ENCODE results near the gene UPF2. TPM values are rescaled to one million over a fixed set of nuclear protein-coding genes. Genes with fewer than 3 reads are reported as not detected.

UPF2 gene
- total RNA-seq, 1 donor from 2014 or later = 16.1 TPM

DNA sequence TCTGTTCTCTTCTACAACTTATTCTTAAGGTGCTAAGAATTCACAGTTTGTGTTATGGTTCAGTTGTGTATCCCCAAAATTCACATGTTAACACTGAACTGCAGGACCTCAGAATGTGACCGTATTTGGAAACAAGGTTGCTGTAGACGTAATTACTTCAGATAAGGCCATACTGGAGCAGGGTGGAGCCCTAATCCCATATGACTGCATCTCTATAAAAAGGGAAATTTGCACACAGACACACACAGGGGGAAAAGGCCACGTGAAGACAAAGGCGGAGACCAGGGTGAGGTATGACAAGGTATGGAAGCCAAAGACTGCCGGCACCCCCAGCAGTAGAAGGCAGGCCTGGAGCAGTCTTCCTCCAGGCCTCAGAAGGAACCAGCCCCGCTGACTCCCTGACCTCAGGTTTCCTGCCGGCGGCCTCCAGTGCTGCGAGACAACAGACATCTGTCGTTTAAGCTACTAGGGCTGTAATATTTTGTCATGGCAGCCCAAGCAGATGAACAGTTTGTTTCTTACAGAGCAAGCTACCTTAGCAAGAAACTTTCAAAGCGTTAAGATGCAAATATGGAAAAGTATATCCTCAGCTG lies 120.7 kb downstream of the UPF2 start:
- FAIRE-seq (no peak), DNase-seq (ENCODE audit: low read depth) (no peak)
- TF ChIP-seq, protein P1, sequence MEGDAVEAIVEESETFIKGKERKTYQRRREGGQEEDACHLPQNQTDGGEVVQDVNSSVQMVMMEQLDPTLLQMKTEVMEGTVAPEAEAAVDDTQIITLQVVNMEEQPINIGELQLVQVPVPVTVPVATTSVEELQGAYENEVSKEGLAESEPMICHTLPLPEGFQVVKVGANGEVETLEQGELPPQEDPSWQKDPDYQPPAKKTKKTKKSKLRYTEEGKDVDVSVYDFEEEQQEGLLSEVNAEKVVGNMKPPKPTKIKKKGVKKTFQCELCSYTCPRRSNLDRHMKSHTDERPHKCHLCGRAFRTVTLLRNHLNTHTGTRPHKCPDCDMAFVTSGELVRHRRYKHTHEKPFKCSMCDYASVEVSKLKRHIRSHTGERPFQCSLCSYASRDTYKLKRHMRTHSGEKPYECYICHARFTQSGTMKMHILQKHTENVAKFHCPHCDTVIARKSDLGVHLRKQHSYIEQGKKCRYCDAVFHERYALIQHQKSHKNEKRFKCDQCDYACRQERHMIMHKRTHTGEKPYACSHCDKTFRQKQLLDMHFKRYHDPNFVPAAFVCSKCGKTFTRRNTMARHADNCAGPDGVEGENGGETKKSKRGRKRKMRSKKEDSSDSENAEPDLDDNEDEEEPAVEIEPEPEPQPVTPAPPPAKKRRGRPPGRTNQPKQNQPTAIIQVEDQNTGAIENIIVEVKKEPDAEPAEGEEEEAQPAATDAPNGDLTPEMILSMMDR (IDR thresholded peaks at IDR 0.05; ENCODE audit: insufficient read depth, low read length, severe bottlenecking) = no peak
- Histone ChIP-seq H3K4me3 (ENCODE audit: low read depth, low read length) (no peak overlapping the region), H3K36me3 (ENCODE audit: control insufficient read depth, insufficient read depth, low read length) (peaks cover 4% of the 10 kb centered on the region), H3K27me3 (ENCODE audit: control insufficient read depth, insufficient read depth, low read length) (no peaks in the 10 kb centered on the region)

DNA sequence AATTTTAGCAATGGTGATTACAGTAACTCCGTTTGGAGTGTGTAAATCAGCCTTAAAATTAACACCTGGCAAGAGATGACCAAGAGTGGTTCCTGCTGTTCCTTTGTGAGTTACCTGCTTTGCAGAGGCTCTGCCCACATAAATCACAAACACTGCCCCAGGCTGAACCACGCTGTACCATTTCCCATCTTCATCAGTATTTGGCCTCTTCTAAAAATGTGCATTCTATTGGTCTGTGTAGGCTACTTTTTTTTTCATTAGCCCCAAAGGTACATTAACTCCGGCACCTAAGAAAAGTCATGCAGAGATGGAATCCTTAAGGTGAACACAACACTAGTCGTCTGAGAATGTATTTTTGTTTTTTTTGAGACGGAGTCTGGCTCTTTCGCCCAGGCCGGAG lies 123.3 kb downstream of the UPF2 start:
- Histone ChIP-seq H3K27me3 (ENCODE audit: control insufficient read depth, insufficient read depth, low read length) (no peaks in the 10 kb centered on the region), H3K36me3 (ENCODE audit: control insufficient read depth, insufficient read depth, low read length) (peaks cover 4% of the 10 kb centered on the region), H3K4me3 (ENCODE audit: low read depth, low read length) (no peak overlapping the region)
- DNase-seq (ENCODE audit: low read depth) (no peak), FAIRE-seq (no peak)
- TF ChIP-seq, protein P1 (IDR thresholded peaks at IDR 0.05; ENCODE audit: insufficient read depth, low read length, severe bottlenecking) = no peak

DNA sequence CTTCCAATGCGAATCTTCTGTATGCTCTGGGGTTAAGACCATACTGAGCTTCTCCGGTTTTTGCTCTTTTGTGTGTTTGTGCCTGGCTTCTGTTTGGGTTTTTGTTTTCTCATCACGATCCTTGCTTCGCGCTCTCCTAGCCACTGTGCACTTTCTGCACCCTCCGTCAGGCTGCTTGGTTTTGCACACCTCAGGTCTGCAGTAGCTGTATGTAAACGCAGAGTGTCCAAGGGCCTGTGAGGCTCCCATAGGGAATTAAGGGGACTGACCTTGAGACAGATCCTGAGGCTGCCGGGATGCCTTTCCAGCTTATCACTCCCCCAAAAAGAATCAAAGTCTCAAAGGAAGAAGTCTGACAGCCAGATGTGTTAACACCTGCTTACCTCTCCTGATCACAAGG lies 124.2 kb downstream of the UPF2 start:
- H3K27me3 ChIP-seq (ENCODE audit: control insufficient read depth, insufficient read depth, low read length) = no peaks in the 10 kb centered on the region
- TF ChIP-seq, protein P1 (IDR thresholded peaks at IDR 0.05; ENCODE audit: insufficient read depth, low read length, severe bottlenecking) = no peak
- DNase-seq (ENCODE audit: low read depth) (no peak), FAIRE-seq (no peak)
- H3K36me3 ChIP-seq (ENCODE audit: control insufficient read depth, insufficient read depth, low read length) = peaks cover 4% of the 10 kb centered on the region
- no peak overlapping the region for H3K4me3 ChIP-seq (ENCODE audit: low read depth, low read length)

DNA sequence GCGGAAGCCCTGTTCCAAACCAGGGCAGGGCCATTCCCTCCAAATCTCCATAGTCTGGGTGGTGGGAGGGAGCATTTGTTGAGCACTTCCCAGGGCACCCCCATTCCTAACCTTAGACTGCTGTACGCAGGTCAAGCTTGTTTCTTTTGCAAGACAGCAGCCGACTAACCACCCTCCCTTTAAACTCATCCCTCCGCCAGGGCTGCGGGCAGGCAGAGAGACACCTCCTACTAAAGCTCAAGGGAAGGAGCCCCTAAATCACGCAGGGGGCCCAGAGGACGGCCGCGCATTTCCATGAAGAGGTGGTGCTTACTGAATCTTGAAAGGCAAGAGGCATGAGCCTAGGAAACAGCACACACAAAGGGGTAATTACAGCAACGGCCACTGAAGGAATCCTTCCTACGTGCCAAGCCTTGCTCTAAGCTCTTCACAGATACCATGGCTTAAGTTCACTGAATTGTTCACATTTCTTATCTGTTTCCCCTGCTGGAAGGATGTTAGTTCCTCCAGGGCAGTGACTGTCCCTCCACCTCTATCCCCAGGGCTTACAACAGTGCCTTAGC lies 129.4 kb downstream of the UPF2 start:
- no peak for FAIRE-seq

DNA sequence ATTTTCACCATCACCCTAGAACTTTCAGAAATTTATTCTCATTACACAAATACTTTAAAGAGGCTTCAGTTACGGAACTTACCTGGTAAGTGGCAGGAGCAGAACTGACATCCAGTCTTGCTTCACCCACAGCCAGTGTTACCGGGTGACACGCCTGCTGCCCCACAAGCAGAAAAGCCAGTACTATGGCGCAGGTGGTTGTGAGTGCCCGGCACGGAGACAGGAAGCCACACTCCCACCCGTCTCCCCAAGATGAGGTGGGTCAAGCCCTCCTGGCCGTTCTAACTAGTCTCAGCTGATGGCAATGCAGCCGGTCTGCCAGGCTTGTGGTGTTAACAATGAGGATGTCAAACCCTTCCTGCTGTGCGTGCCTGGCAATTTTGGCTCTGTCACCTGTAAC lies 132.5 kb downstream of the UPF2 start:
- FAIRE-seq (no peak), DNase-seq (ENCODE audit: low read depth) (no peak)
- H3K36me3 ChIP-seq (ENCODE audit: control insufficient read depth, insufficient read depth, low read length) = no peaks in the 10 kb centered on the region
- TF ChIP-seq, protein P1 (IDR thresholded peaks at IDR 0.05; ENCODE audit: insufficient read depth, low read length, severe bottlenecking) = no peak
- H3K27me3 ChIP-seq (ENCODE audit: control insufficient read depth, insufficient read depth, low read length) = no peaks in the 10 kb centered on the region
- H3K4me3 ChIP-seq (ENCODE audit: low read depth, low read length) = no peak overlapping the region

More for the DNA sequence above, 129.4 kb downstream of the UPF2 start:
- no peaks in the 10 kb centered on the region for H3K36me3 ChIP-seq (ENCODE audit: control insufficient read depth, insufficient read depth, low read length)
- H3K4me3 ChIP-seq (ENCODE audit: low read depth, low read length) = no peak overlapping the region
- DNase-seq (ENCODE audit: low read depth) = no peak
- TF ChIP-seq, protein P1 (IDR thresholded peaks at IDR 0.05; ENCODE audit: insufficient read depth, low read length, severe bottlenecking) = no peak
- no peaks in the 10 kb centered on the region for H3K27me3 ChIP-seq (ENCODE audit: control insufficient read depth, insufficient read depth, low read length)

DNA sequence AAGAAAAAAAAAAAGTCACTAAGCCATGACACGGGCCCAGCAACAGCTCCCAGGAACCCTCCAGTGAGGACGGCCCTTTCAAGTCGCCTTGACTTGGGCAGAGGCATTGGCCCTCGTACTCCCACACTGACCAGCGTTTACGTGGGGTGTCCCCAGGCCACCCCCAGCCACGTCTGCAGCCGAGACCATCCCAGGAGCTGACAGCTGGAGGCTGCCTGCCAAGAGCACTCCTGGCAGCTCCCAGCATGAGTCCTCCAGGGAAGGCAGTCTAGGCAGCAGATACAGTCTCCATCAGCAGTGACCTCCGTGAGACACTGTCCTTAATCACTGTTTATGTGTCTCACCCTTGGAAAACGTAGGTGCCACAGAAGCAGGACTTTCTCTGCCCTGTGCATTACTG lies 133.0 kb downstream of the UPF2 start:
- Histone ChIP-seq H3K4me3 (ENCODE audit: low read depth, low read length) (no peak overlapping the region), H3K27me3 (ENCODE audit: control insufficient read depth, insufficient read depth, low read length) (no peaks in the 10 kb centered on the region), H3K36me3 (ENCODE audit: control insufficient read depth, insufficient read depth, low read length) (no peaks in the 10 kb centered on the region)
- FAIRE-seq = no peak
- TF ChIP-seq, protein P1 (IDR thresholded peaks at IDR 0.05; ENCODE audit: insufficient read depth, low read length, severe bottlenecking) = no peak
- no peak for DNase-seq (ENCODE audit: low read depth)
